Omental fat pad (tissue), 4 donors: ENCODE results near the gene PRX. TPM values are rescaled to one million over a fixed set of nuclear protein-coding genes. Genes with fewer than 3 reads are reported as not detected.

Source experiments
- ATAC-seq: fragments of 150-250 bp; one replicate; pipeline ENCODE4 v1.9.1; 2016; ENCODE audit warnings: mild to moderate bottlenecking, moderate library complexity; ENCODE audit not compliant: low FRiP score
- DNase-seq: peaks from one replicate; pipeline ENCODE4 v3.0.0-alpha.2; 2019; ENCODE audit warnings: low spot score
- CTCF ChIP-seq, 3 donors: fragments of 450-650 bp; IDR thresholded peaks; one replicate each; pipeline ENCODE4 v1.5.1; 2016 to 2017; ENCODE audit warnings: antibody characterized with exemption in 3 of 3, mild to moderate bottlenecking in 3 of 3, moderate library complexity in 2 of 3
- total RNA-seq, 4 donors: library from RNA; depleted of rRNA; stranded (reverse); fragments of >200 nt; gene quantifications; one replicate each; pipeline ENCODE4 v1.1.0, GENCODE V29; 2016

PRX gene
- total RNA-seq, 4 donors from 2014 or later, result 2.2 to 6.1 (median 4.3) TPM

- TF ChIP-seq CTCF (IDR thresholded peaks at IDR 0.05), result no peak
- DNase-seq (no peak), ATAC-seq (no peak)
Measured at GRCh38 chr19:40453151-40453735, 40.1 kb upstream of the PRX start.

GRCh38 chr19:40452016-40452415 lies 38.8 kb upstream of the PRX start:
- ATAC-seq (no peak), DNase-seq (no peak)
- TF ChIP-seq CTCF (IDR thresholded peaks at IDR 0.05), result no peak

- no peak for DNase-seq
- no peak for ATAC-seq
- no peak for TF ChIP-seq CTCF (IDR thresholded peaks at IDR 0.05)
Measured at GRCh38 chr19:40450664-40451063, 37.5 kb upstream of the PRX start.

GRCh38 chr19:40449506-40449905 lies 36.3 kb upstream of the PRX start:
- DNase-seq (no peak), ATAC-seq (no peak)
- TF ChIP-seq CTCF (IDR thresholded peaks at IDR 0.05), result no peak

- no peak for DNase-seq
Measured at GRCh38 chr19:40446263-40446784, 33.1 kb upstream of the PRX start.

GRCh38 chr19:40445780-40446262 lies 32.6 kb upstream of the PRX start:
- TF ChIP-seq CTCF (IDR thresholded peaks at IDR 0.05), result no peak
- DNase-seq (no peak), ATAC-seq (no peak)

More at GRCh38 chr19:40446263-40446784, 33.1 kb upstream of the PRX start:
- no peak for TF ChIP-seq CTCF (IDR thresholded peaks at IDR 0.05)
- ATAC-seq, result no peak

GRCh38 chr19:40444825-40445312 lies 31.7 kb upstream of the PRX start:
- ATAC-seq, result no peak
- no peak for TF ChIP-seq CTCF (IDR thresholded peaks at IDR 0.05)
- no peak for DNase-seq
